Esophagus (tissue), 2 donors: Measurements from ENCODE around the gene RNF114. TPM values are rescaled to one million over a fixed set of nuclear protein-coding genes. Genes with fewer than 3 reads are reported as not detected.

ENCODE experiments used
- polyA plus RNA-seq, 2 donors: library from polyadenylated mRNA; stranded (reverse); fragments of 200-250 nt; gene quantifications; one replicate each; pipeline ENCODE4 v1.2.3, GENCODE V29; 2013
- donor health status: healthy with polysubstance abuse.
- donor health status: Bipolar disorder and iron deficiency.

The RNF114 gene
- polyA plus RNA-seq, 2 donors = 21.0 to 30.3 TPM

Other genes starting within 250 kb of the RNF114 start
- 10 to 100 TPM; 17.9 to 28.3 TPM for gene B4GALT5, start 222.5 kb upstream of the RNF114 start, polyA plus RNA-seq
- 10 to 100 TPM; 11.5 to 16.6 TPM for gene SLC9A8, start 123.6 kb upstream of the RNF114 start, polyA plus RNA-seq
- gene SPATA2, start 20.9 kb upstream of the RNF114 start, polyA plus RNA-seq = 1 to 10 TPM; 2.6 to 3.6 TPM
- gene SNAI1, start 46.6 kb downstream of the RNF114 start, polyA plus RNA-seq = 1 to 10 TPM in 1 of 2 donors, under 1 TPM in 1; 0.86 to 1.2 TPM
- 10 to 100 TPM; 57.4 to 73.1 TPM for gene UBE2V1, start 176.8 kb downstream of the RNF114 start, polyA plus RNA-seq
- 10 to 100 TPM; 31.5 to 56.2 TPM for gene PEDS1, start 217.3 kb downstream of the RNF114 start, polyA plus RNA-seq